K562 (cell line): Measurements from ENCODE around the gene PLAAT4.

ENCODE experiments used
- E2F3 ChIP-seq: fragments of 250-450 bp; sonication (Bioruptor Pico); IDR thresholded peaks from 2 replicates; pipeline ENCODE4 v1.4.0; 2020; ENCODE audit warnings: mild to moderate bottlenecking
- ZNF23 ChIP-seq: fragments of 250-450 bp; sonication (Bioruptor Pico); IDR thresholded peaks from 2 replicates; pipeline ENCODE4 v1.4.0; 2020; ENCODE audit warnings: mild to moderate bottlenecking
- TF ChIP-seq, protein P1 (sequence below), 2 experiments: fragments of 450-650 bp; formaldehyde crosslinking in 1 of 2; IDR thresholded peaks; 2 replicates each; pipeline versions ENCODE4 v1.4.0 to v1.6.1; 2014 to 2020; ENCODE audit warnings: mild to moderate bottlenecking in 2 of 2, borderline replicate concordance in 1 of 2, low read depth in 1 of 2

DNA sequence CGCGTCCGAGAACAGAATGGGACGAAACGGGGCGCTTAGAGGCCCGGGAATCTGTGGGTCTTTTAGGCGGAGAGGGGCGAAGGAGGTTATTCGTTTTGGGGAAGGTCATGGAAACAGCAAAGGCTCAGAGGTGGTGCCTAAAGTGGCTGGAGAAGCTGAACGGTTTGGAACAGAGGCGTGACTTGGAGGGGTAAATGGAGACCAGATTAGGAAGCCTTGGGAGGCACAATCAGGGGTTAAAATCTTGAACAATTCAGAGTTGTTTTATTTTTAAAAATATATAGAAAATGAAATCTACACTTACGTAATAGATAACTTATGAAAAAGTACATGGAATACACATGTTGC, 45.4 kb upstream of the PLAAT4 start:
- no peak for TF ChIP-seq E2F3 (CRISPR knock-in tag)
- TF ChIP-seq, protein P1, sequence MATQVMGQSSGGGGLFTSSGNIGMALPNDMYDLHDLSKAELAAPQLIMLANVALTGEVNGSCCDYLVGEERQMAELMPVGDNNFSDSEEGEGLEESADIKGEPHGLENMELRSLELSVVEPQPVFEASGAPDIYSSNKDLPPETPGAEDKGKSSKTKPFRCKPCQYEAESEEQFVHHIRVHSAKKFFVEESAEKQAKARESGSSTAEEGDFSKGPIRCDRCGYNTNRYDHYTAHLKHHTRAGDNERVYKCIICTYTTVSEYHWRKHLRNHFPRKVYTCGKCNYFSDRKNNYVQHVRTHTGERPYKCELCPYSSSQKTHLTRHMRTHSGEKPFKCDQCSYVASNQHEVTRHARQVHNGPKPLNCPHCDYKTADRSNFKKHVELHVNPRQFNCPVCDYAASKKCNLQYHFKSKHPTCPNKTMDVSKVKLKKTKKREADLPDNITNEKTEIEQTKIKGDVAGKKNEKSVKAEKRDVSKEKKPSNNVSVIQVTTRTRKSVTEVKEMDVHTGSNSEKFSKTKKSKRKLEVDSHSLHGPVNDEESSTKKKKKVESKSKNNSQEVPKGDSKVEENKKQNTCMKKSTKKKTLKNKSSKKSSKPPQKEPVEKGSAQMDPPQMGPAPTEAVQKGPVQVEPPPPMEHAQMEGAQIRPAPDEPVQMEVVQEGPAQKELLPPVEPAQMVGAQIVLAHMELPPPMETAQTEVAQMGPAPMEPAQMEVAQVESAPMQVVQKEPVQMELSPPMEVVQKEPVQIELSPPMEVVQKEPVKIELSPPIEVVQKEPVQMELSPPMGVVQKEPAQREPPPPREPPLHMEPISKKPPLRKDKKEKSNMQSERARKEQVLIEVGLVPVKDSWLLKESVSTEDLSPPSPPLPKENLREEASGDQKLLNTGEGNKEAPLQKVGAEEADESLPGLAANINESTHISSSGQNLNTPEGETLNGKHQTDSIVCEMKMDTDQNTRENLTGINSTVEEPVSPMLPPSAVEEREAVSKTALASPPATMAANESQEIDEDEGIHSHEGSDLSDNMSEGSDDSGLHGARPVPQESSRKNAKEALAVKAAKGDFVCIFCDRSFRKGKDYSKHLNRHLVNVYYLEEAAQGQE (IDR thresholded peaks at IDR 0.05; ENCODE audit: borderline replicate concordance): no peak
- TF ChIP-seq, protein P1 (CRISPR knock-in tag; IDR thresholded peaks at IDR 0.05; ENCODE audit: low read depth): no peak
- TF ChIP-seq ZNF23: no peak
